ENCODE measurements around the gene SAP130. TPM values are rescaled to one million over a fixed set of nuclear protein-coding genes. Genes with fewer than 3 reads are reported as not detected.

SAP130 gene
- total RNA-seq, 1 experiment from 2014 or later: 45.6 TPM

DNA sequence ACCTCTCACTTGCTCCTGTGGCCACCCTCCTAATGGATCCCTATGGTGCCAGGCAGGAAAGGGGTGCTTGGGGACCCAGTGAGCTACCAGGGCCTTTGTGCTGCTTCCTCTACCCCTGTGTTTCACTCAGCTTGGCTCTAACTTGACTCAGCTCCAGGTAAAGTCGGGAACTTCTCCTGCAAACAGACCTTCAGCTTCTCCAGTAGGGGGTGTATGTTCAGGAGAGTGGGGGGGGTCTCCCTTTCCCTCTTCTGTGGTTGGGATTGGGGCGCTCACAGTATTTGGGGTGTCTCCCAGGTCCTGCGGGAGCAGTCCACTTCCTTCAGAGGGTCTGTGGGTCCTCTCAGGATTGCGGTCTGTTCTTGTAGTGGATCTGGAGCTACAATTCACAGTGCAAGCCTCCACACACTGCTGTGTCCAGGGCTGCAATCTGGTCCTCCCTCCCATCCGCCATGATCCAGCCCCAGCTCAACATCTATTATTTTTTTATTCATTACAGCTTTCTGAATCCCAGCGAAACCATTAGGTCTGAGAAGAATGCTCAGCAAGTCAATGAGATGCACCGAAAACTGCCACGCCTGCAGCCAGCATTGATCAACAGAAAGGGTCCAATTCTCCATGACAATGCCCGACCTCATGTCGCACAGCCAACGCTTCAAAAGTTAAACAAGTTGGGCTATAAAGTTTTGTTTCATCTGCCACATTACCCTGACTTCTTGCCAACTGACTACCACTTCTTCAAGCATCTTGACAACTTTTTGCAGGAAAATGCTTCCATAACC is 26.4 kb upstream of the SAP130 start:
- Histone ChIP-seq H2BK12ac (ENCODE audit: insufficient read length, low read depth, low read length) (no peak overlapping the region), H3K79me2 (ENCODE audit: insufficient read depth, low read length) (no peaks in the 10 kb centered on the region), H3K14ac (ENCODE audit: insufficient read depth, low read length) (no peak overlapping the region), H4K20me1 (ENCODE audit: control insufficient read depth, insufficient read depth, insufficient read length) (no peaks in the 10 kb centered on the region), H3K9me3 (ENCODE audit: control insufficient read depth, low read depth, low read length) (no peaks in the 10 kb centered on the region), H3K9ac (ENCODE audit: extremely low read depth, insufficient read length, low read length) (no peak overlapping the region), H2AK5ac (ENCODE audit: insufficient read length, low read length) (no peak overlapping the region), H3K56ac (ENCODE audit: insufficient read length, low read depth, low read length) (no peak overlapping the region), H3K79me1 (ENCODE audit: insufficient read depth, low read depth, low read length, poor library complexity, severe bottlenecking) (no peaks in the 10 kb centered on the region), H2AFZ (ENCODE audit: low read length) (no peak overlapping the region), H4K91ac (ENCODE audit: insufficient read length, low read depth, low read length) (no peak overlapping the region), H2BK120ac (ENCODE audit: low read depth, low read length, poor library complexity, severe bottlenecking) (no peak overlapping the region), H2BK15ac (ENCODE audit: low read depth, low read length) (no peak overlapping the region), H3K23ac (ENCODE audit: insufficient read length, low read depth, low read length) (no peak overlapping the region), H3K4me1 (ENCODE audit: insufficient read depth, low read length) (no peaks in the 10 kb centered on the region), H3K18ac (ENCODE audit: insufficient read length, low read depth, low read length) (no peak overlapping the region), H3K23me2 (ENCODE audit: insufficient read length, low read depth, low read length, poor library complexity, severe bottlenecking) (no peaks in the 10 kb centered on the region), H4K8ac (replicated peaks; ENCODE audit: insufficient read length, low read depth, low read length) (no peak overlapping the region), H2BK5ac (ENCODE audit: insufficient read length, low read length) (no peak overlapping the region), H3K4me2 (ENCODE audit: insufficient read depth, insufficient read length, low read length) (no peak overlapping the region), H4K5ac (ENCODE audit: insufficient read length, low read depth, low read length) (no peak overlapping the region), H3K27me3 (ENCODE audit: insufficient read depth, low read length) (no peaks in the 10 kb centered on the region), H2BK20ac (ENCODE audit: low read depth, low read length, poor library complexity, severe bottlenecking) (no peak overlapping the region), H3K27ac (ENCODE audit: insufficient read length, low read depth, low read length) (no peak overlapping the region), H3T11ph (ENCODE audit: low read length) (no peak overlapping the region), H3K4ac (ENCODE audit: low read depth, low read length) (no peak overlapping the region)
- TF ChIP-seq, protein P1, sequence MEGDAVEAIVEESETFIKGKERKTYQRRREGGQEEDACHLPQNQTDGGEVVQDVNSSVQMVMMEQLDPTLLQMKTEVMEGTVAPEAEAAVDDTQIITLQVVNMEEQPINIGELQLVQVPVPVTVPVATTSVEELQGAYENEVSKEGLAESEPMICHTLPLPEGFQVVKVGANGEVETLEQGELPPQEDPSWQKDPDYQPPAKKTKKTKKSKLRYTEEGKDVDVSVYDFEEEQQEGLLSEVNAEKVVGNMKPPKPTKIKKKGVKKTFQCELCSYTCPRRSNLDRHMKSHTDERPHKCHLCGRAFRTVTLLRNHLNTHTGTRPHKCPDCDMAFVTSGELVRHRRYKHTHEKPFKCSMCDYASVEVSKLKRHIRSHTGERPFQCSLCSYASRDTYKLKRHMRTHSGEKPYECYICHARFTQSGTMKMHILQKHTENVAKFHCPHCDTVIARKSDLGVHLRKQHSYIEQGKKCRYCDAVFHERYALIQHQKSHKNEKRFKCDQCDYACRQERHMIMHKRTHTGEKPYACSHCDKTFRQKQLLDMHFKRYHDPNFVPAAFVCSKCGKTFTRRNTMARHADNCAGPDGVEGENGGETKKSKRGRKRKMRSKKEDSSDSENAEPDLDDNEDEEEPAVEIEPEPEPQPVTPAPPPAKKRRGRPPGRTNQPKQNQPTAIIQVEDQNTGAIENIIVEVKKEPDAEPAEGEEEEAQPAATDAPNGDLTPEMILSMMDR (conservative IDR thresholded peaks at IDR 0.05): peak; percentile 22; the same call in 1 of the 3 replicates
- peaks cover 5 to 14% of the 10 kb centered on the region in 2 experiments for H3K4me1 Mint-ChIP-seq
- H3K27ac Mint-ChIP-seq: no peak overlapping the region
- H3K36me3 Mint-ChIP-seq (ENCODE audit: insufficient read depth in 1 of 3, low read depth in 3 of 3): no peaks in the 10 kb centered on the region
- H3K4me3 Mint-ChIP-seq: no peak overlapping the region
- H3K9me3 Mint-ChIP-seq: peaks cover 9 to 10% of the 10 kb centered on the region in 2 experiments; a peak in 4 of 5 replicates
- peaks cover 10% of the 10 kb centered on the region for H3K27me3 Mint-ChIP-seq (ENCODE audit: low read depth)
- no CpG with 5 or more reads among the region's 11 CpGs for WGBS (ENCODE audit: extremely low coverage, insufficient read length, low lambda C conversion rate)
- no peak for DNase-seq

All from H9 (cell line).